Activated CD4-positive, alpha-beta T cell treated with anti-CD3 and anti-CD28 coated beads, Interleukin-2, Interleukin-6, amounts not matched to agents 100 ng/mL and 50 ng/mL, durations not matched to agents 16 hours and 8 hours (primary cell): Measurements from ENCODE around the gene GUCA1C.

Experiments used
- DNase-seq: peaks from one replicate; pipeline ENCODE4 v3.0.0-alpha.2; 2020

GUCA1C gene

DNA sequence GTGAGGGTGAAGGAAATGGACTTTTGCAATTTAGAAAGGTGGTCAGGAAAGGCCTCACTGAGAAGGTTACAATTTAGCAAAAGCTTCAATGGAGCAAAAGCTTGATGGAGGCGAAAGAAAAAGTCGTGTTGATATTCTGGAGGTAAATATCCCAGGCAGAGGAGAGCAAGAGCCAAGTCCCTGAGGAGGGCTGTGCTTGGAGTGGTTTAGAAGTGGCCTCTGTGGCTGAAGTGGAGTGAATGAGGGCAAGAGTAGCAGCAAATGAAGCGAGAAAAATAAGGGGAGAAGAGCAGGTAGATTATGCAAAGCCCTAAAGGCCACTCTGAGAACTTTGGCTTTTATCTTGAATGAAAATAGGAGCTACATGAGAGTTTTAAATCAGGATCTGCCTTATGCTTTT, 54.1 kb downstream of the GUCA1C start:
- DNase-seq = no peak

DNA sequence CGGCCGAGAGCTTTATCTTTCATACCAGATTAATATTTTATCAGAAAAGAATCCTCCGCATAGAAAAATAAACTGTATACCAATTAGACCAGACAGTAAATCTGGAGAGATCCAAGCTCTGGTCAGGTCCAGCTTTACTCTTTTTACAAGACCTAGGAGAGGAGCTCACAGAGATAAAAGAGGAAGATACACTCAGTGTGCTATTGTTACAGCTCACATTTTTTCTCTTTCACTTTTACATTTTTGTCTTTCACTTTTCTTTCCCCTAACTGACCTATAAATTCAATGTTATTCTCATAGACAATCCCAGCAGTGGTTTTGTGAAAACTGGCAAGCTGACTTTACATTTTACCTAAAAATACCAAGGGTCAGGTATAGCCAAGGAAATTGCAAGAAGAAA, 55.8 kb downstream of the GUCA1C start:
- DNase-seq = no peak

DNA sequence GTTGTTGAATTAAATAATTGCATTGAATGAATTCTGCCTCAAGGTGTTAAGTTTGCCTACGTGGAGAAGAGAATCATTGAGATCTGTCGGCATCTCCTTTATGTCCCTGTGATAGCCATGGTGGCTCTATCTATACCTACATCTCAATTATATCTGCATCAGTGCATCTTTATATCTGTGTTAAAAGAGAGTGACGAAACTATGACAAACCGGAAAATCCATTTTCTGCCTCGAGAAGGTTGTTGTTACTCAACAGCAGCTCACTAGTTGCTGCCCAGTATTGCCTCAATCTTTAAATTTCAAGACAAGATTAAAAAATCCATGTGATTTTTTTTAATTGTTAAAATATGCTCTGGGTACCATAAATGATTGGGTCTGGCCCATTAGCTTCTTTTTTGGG, 58.7 kb downstream of the GUCA1C start:
- no peak for DNase-seq

DNA sequence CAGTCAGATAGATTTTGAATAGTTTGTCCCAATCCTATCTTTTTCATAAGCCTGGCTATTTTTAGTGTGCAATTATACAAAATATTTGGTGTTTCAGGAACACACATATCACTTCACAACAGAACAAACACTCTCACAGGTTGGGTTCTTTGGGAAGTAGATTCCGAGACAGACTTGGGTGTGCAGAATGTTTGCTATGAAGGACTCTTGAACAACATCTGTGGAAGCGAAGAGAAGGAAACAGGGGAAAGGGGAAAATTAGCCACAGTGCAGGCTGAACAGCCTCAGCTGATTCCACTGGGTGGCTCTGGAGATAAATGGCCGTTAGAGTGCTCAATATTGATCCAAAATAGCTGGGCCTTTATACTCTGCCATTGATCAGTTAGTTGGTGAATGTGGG, 61.8 kb downstream of the GUCA1C start:
- no peak for DNase-seq

DNA sequence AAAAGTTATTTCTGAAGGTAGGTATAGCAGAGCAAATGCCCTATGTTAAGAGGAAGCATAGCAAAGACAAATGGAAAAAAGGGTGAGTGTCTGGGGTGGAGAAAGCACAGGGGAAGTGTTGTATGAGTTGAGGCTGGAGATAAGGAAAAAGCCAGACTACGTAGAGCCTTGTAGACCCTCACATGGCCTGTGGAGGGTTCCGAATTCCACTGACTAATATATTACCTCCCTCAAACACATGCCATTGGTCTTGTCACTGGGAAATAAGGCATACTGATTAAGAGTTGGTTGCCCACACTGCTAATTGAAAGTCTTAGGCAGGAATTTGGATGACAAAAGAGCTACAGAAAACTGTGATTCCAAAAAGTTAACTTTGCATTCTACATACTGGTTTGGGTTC, 65.9 kb downstream of the GUCA1C start:
- no peak for DNase-seq

DNA sequence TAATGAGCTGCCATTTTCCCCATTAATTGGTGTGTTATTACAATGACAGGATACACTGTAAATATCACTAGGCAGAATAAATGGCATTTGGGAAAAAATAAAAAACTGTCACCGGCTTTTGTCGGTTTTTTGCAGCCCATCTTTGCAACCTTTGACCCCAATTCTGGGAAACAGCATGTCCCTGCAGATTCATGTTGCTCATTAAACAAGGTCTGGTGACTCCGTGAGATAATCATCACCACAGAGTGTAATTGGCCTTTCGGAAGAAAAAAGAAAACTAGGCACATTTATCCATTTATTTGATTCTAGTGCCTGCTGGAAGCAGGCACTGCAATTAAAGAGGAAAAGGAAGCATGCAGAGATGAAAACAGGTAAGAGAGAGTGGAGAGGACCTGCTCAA, 66.6 kb downstream of the GUCA1C start:
- no peak for DNase-seq

DNA sequence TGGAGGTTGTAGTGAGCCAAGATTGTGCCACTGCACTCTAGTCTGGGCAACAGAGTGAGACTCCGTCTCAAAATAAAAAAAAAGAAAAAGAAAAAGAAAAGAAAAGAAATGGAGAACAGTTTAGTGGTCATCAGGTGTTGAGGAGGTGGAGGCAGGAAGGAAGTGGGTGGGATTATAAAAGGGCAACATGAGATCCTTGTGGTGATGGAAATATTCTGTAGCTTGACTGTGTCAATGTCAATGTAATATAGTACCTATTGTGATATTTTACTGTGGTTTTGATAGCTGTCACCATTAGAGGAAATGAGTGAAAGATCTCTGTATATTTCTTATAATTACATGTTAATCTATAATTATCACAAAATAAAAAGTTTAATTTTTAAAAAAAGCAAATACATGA, 70.3 kb downstream of the GUCA1C start:
- DNase-seq = no peak

DNA sequence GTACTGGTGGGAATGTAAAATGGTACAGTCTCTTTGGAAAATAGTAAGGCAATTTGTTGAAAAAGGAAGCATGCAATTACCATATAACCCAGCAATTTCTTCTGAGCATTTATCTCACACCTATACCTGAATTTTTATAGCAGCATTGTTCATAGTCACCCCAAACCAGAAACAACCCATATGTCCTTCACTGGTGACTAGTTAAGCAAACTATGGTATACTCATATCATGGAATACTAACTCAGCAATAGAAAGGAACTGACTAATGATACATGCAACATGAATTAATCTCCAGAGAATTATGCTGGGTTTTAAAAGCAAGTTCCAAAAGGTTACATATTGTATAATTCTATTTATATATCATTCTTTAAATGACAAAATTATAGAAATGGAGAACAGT, 70.9 kb downstream of the GUCA1C start:
- no peak for DNase-seq

DNA sequence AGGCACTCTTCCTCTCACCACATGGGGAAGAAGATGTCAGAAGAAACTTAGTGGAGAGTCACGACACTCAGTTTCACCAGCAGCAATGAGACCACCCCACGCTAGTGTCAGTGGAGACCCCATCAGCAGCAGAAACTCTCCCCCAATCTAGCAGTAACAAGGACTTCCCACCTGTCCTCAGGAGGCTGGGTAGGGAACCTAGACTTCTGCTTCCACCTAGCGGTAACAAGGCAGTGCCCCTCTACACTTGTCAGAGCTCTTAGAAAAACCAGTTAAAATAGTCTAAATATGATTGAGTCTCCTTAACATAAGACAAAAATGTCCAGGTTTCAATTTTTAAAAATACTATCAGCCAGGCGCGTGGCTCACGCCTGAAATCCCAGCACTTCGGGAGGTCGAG, 73.8 kb downstream of the GUCA1C start:
- DNase-seq = no peak

DNA sequence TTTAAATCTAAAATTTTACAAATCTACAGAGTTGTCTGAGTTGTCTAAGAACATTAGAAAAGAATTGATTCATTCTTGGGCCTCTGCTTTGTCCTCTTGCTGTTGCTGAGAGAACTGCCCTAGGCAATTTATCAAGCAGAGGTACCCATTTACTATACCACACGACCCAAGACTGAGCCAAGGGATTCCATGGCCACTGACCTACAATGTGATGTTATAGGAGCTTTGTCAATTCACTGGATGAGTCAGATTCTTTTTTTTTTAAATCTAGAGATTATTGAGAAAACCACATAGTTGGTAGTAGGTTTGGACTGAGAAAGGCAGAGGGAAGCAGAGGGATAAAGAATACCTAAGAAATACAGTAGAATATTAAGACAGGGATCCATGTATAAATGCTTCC, 75.8 kb downstream of the GUCA1C start:
- peak; percentile 4 for DNase-seq

DNA sequence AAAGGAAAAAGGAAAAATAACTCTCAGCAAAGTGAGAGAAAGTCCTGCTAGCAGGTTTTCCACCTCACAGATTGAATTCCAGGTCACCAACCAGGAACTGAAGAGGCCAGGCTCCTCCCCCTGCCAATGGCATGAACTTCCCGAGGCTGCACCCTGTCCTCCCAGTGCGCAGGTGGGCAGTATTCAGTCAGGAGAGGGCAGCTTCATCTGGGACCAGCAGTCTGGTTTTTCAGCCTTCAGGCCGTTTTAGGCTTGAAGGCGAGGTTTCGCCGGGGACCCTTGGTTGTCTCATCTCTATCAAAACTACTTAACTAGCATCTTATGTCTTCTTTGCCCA, 89.9 kb downstream of the GUCA1C start:
- DNase-seq = no peak

DNA sequence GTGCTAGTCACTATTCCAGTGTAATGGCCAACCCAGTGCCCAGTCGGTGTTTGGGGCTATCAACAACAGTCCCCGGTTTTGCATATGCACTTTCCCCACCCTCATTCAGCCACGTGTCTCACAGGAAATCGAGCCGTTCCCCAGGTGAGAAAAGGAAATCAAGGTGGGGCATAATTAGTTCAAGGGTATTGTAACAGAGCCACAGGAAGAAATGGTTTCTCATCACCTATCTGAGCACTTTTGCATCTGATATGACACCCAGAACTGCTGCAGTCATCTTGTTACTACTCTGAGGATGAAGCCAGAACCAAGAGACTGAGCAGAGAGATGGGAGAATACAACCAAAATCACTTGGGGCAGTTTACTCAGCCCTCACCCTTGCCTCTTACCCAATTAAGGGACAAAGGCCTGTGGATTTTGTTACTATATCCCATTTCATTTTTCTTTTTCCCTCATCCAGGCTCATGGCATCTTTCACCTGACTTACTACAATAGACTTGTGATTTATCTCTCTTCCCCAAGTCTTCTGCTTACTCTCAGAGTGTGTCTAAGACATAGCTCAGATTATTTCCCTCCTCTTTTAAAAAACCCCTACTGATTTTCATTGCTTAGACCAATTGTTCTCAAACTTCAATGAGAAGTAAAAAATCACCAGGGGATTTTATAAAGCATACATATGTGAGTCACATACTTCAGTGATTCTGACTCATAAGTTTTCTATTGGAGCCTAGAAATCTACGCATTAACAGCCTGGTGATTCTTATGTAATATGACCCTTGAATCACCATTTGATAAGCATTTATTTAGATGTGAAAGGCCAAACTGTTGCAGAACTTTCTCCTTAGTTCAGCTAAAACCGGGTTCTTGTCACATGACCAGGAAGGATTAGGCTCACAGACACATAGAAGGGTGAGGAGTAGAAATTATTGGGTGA, 90.5 kb downstream of the GUCA1C start:
- DNase-seq = peak; percentile 47

DNA sequence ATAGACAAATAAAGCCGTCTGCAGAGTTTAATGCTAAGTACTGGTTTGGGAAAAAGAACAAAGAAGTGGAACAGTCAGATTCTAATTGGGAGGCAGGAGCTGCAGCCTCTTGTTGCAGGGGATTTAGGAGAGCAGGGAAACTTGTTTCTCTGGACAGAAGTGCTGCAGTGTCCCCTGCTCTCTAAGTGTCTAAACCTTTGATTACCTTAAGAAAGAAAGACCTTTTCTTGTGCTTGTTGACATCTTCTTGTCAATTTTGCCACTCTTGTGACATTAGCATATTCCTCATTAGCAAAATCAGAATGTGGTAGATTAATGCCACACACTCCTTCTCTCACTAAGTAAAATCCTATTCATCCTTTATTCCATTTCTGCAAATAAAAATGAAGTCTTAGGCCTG, 92.3 kb downstream of the GUCA1C start:
- no peak for DNase-seq
